GM12864 (cell line): ENCODE data around the gene TFB1M.
A peak's percentile ranks its signal among the peaks of the same experiment; 100 is the strongest.
"Not testable (repeated sequence)": the region's sequence is repeated elsewhere in the genome, so short reads cannot be mapped to it uniquely, and the experiment has no call there.

Source experiments
- DNase-seq: peaks from one replicate; pipeline ENCODE4 v3.0.0-alpha.2; 2011; ENCODE audit warnings: low read depth
- H3K4me3 ChIP-seq: 2 replicates; pipeline ENCODE4 v1.5.1; 2011; ENCODE audit warnings: mild to moderate bottlenecking, low read depth, low read length, control low read depth
- TF ChIP-seq, protein P1 (sequence below): IDR thresholded peaks from 2 replicates; pipeline ENCODE4 v1.5.1; 2011; ENCODE audit warnings: low read depth, mild to moderate bottlenecking, moderate library complexity, low read length, control low read depth, inconsistent platforms; ENCODE audit errors: missing control alignments

Gene TFB1M

DNA sequence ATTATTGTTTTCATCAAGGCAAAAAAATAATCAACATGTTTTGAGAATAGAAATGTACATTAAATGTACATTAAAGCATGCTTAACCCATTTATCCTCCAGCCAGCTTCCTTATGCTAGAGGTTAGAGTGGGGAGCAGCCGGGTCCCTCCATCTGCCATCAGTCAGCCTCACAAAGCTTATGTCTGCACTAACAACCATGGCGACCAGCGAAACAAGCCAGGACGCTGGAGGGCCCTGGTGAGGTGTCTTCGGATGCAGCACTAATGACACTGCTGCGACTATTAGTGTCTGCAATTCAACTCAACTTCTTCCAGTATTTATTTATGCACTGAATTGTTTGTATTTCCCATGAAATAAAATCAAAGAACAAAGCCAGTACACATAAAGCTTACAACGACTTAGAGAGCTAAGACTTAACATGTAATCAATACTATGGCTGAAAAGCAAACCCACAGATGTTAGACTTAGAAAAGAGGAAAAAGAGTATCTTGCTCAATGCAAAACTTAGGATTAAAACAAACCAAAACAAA is 43.7 kb downstream of the TFB1M start:
- no peak overlapping the region for H3K4me3 ChIP-seq
- TF ChIP-seq, protein P1, sequence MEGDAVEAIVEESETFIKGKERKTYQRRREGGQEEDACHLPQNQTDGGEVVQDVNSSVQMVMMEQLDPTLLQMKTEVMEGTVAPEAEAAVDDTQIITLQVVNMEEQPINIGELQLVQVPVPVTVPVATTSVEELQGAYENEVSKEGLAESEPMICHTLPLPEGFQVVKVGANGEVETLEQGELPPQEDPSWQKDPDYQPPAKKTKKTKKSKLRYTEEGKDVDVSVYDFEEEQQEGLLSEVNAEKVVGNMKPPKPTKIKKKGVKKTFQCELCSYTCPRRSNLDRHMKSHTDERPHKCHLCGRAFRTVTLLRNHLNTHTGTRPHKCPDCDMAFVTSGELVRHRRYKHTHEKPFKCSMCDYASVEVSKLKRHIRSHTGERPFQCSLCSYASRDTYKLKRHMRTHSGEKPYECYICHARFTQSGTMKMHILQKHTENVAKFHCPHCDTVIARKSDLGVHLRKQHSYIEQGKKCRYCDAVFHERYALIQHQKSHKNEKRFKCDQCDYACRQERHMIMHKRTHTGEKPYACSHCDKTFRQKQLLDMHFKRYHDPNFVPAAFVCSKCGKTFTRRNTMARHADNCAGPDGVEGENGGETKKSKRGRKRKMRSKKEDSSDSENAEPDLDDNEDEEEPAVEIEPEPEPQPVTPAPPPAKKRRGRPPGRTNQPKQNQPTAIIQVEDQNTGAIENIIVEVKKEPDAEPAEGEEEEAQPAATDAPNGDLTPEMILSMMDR = no peak
- DNase-seq = no peak

DNA sequence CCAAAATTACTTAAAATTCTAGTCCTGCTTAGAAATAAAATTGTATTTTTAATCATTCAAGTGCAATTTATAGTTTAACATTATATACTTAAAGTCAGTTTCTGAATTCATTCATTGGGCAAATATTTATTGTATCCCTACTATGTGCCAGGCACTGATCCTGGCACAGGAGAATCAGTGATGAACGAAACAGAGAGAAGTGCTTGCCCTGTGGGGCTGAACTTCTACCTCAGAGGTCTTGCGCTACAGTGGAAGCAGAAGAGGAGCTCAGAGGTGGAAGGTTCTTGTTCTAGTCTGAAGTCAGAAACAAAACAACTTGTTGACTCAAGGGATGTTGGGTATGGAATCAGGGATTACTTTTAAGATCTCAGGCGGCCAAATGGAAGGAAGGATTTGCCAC is 44.5 kb downstream of the TFB1M start:
- TF ChIP-seq, protein P1 = no peak

DNA sequence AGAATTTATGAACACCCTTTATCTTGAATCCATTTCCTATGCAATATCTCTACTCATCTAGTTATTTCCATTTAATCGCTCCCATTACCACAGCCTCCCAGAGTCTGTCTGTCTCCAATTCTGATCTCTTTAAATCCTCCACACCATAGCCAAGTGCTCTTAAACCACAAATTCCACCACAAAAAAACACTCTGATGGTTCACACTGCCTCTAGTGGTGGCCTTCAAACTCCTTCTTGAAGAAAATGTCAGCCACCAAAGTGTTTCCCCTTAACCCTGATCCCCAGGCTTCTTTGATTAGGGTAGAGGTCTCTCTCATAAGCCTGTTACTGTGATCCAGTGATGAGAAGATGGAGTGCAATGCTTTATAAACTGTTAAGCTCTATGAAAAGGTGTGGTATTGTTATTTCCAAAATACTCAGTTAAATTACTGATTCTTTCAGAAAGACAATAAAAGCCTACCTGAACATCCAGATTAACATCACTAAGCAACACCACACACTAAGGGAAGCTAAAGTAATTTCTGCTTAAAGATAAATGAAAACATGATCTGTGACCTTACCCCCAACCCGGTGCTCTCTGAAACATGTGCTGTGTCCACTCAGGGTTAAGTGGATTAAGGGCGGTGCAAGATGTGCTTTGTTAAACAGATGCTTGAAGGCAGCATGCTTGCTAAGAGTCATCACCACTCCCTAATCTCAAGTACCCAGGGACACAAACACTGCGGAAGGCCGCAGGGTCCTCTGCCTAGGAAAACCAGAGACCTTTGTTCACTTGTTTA is 46.0 kb downstream of the TFB1M start:
- TF ChIP-seq, protein P1 = peak; percentile 65
- not testable (repeated sequence) for H3K4me3 ChIP-seq, DNase-seq

More for the DNA sequence above, 44.5 kb downstream of the TFB1M start:
- no peak for DNase-seq
- H3K4me3 ChIP-seq = no peak overlapping the region

DNA sequence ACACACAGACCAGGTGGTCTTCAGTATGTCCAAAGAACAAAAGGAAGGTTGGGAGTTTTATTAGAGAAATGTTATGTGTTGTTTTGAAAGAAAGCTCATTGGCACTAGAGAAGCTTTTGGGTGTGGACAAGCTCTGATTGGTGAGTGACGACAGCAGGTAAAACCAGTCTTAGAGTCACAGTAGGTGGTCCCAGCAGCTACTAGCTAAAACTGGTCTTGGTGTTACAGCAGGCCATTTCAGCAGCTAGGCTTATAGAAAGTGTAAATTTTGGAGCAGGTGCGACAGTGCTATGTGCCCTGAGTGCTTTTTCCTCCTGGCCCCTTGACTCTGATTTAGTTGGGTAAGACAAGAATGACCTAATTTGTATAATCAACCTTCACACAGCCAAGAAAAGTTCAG is 46.9 kb downstream of the TFB1M start:
- no peak for DNase-seq
- no peak overlapping the region for H3K4me3 ChIP-seq
- TF ChIP-seq, protein P1 = no peak

DNA sequence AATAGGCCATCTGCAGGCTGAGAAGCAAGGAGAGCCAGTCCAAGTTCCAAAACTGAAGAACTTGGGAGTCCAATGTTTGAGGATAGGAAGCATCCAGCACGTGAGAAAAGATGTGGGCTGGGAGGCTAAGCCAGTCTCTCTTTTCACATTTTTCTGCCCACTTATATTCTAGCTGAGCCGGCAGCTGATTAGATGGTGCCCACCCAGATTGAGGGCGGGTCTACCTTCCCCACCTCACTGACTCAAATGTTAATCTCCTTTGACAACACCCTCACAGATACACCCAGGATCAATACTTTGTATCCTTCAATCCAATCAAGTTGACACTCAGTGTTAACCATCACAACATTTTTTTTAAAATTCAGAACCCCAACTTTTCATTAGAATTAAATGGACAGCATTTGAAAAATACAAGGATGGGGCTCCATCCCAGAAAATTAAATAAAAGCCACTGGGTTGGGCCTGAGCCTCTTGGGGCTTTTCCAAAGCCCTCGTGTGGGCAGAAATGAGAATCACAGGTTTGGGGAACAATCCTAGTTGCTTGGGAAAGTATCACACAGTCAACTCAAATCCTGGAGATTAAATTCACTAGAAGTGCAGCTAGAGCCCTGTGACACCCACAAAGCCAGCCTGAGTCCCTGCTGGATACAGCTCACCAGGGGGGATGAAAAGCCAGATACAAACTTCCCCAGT is 48.3 kb downstream of the TFB1M start:
- DNase-seq = no peak
- no peak overlapping the region for H3K4me3 ChIP-seq
- TF ChIP-seq, protein P1 = no peak

DNA sequence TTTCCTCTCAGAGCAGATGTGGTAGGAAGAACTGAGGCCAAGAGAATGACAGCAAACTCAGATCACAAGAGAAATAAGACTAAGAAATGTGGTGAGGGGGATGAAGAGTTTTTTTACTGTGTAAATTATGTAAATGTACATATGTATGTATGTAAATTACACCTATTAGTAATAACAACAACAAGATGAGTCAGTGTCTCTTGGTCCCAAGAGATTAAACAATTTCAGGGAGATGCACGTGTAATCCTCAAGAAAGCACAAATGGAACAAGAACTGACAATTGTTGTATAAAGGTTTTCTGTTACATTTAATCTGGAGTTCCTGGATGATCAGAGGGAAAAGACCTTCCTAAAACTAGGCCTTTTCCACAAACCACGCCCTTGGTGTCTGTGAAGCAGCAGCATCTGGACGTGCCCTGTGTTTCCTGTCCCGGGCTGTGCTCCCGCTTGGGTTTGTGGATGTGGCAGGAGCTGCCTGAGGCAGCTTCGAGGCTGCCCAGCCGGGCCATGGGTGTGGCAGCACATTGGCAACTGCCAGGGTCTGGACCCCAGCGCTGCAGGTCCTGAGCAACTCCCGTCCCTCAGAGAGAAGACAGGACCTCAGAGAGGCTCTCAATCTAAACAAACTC is 49.5 kb downstream of the TFB1M start:
- TF ChIP-seq, protein P1 = no peak
- H3K4me3 ChIP-seq = no peak overlapping the region
- DNase-seq = no peak
